ENCODE data around the gene KDM6A.
"Not testable (repeated sequence)": the region's sequence is repeated elsewhere in the genome, so short reads cannot be mapped to it uniquely, and the experiment has no call there.

- not testable (repeated sequence) for TF ChIP-seq CTCF (IDR thresholded peaks at IDR 0.05; ENCODE audit: extremely low read depth in 1 of 2, insufficient read depth in 1 of 2, low read depth in 1 of 2, low read length in 2 of 2); POLR2A (IDR thresholded peaks at IDR 0.05; ENCODE audit: low read depth, low read length)
Observed at GRCh38 chrX:44999872-45000271, 126.9 kb downstream of the KDM6A start.
